Prostate gland (tissue), 2 donors: ENCODE data around the gene COG2.

Experiments
- CTCF ChIP-seq, 4 experiments: fragments of 200-600 bp in 2 of 4; fragments of 450-650 bp in 2 of 4; sonication (generic) in 2 of 4; IDR thresholded peaks; 1 replicate in 3 of 4; 2 replicates in 1 of 4; pipeline ENCODE4 v1.5.1; 2016 to 2019; ENCODE audit warnings: antibody characterized with exemption in 4 of 4, mild to moderate bottlenecking in 2 of 4, moderate library complexity in 2 of 4
- POLR2A ChIP-seq: fragments of 450-650 bp; IDR thresholded peaks from one replicate; pipeline ENCODE4 v1.6.1; 2016; ENCODE audit warnings: antibody characterized with exemption, mild to moderate bottlenecking
- POLR2AphosphoS5 ChIP-seq: sonication (generic); formaldehyde crosslinking; IDR thresholded peaks from one replicate; pipeline ENCODE4 v1.6.1; 2017; ENCODE audit warnings: antibody characterized with exemption

GRCh38 chr1:230680300-230681025 is 38.2 kb downstream of the COG2 start:
- TF ChIP-seq CTCF (IDR thresholded peaks at IDR 0.05) (no peak), POLR2A (no peak), POLR2AphosphoS5 (peak; percentile 62)
